IPS DF 4.7 (cell line): ENCODE measurements around the gene DUSP22.

Experiments used
- DNase-seq: peaks from one replicate; pipeline ENCODE4 v3.0.0-alpha.2; 2013; ENCODE audit warnings: low spot score; ENCODE audit errors: extremely low read depth

Gene DUSP22

DNA sequence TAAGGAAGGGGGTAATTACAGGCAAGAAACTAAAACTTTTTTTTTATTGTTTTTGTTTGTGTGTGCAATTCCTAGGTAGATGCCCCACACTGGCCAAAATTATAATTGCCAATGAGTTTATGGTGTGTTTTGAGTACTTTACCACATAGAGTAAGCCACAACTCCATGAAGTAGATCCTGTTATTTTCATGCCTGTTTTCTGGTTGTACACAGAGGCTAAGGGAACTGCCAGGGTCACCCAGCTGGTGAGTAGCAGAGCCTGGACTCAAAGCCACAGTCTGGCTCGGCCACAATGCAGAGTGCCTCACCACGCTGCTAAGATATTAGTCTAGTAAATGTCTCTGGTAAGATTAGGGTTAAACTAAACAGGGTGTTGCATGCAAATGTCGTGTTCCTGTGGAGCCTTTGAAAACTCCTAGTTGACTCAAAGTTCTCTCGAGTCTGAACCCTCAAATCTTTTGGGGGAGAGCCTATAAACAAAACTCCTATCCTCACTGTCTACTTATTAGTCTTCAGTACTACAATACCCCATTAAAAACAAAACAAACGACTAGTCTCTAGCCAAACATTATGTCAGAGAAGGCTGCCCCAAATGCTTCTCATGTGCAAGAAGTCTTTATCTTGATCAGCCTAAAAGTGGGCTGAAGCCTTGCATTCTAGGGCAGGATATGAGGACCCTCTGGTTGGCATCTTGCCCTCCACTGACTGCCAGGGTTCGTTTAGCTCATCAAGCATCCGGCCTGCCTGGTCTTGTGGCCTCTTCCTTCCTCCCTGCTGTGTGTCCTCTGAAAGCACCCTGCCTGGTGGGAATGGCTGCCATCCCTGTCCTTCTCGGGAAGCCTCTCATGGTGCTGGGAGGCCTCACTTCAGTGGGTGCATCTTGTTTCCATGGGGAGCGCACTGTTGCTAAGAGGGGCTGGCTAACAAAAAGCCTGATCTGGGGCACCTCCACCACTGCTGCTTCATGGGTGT, 4.2 kb downstream of the DUSP22 start:
- no peak for DNase-seq

DNA sequence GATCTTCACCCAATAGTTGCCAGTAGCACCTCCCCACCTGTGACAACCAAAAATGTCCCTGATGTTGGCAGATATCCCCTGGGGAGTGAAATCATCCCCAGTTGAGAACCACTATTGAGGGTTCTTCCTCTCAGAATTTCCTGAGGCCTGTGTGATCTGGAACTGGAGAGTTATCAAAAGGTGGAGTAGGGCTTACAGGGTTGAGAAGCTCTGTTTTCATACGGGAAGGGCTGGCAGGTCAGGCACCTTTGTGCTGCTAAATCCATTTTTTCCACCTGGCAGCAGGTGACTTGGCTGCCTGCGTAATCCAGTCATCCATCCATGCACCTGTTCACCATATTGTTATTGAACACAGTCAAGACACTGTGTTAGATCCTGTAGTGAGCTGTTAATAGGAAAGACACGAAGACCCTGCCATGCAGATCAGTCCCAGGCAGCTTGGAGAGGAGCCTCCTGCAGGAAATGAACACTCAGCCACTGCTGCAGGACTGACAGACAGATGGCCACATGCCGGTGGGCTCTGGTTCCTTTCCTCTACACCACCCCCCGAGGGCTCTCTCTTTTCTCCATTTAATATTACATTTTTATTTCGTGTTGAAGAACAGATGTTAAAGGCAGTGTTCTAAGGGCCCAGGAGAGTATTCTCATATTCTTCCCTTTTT, 5.4 kb downstream of the DUSP22 start:
- DNase-seq = no peak

DNA sequence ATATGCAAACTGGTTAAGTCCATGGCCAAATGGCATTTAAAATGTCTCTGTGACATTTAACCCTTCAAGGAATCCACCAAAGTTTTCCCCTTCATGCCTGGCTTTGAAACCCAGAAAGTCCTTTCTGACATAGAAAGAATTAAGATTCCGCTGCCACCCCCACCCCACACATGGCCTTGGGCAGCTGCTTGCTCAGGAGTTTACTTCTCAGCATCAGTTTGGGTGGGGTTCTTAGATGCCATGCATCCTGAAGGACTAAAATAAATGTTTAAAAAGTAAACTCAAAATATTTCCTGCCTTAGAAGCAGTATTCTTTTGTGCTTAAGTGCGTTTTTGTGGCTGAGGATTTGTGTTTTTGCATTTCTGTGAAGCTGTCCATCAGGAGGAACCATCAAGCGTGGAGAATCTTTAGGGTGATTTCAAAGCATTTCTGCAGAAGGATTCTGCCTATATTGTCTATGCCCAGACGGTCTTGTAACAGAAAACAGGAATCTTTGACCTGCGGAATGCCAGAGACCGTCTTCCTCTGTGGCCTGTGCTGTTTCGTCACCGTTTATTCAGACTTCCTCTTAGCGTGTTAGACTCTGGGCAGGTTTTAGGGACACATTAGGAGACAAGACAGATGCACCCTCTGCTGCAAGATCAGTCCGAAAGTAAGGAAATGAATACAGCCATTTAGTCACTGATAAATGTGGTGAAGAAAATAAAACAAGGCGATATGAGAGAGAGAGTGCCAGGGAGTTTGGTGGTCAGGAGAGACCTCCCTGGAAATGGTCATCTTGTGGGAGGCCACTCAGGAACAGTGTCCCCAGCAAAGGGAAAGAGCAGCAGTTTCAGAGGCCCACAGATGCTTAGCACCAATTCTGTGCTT, 6.2 kb downstream of the DUSP22 start:
- DNase-seq = no peak

DNA sequence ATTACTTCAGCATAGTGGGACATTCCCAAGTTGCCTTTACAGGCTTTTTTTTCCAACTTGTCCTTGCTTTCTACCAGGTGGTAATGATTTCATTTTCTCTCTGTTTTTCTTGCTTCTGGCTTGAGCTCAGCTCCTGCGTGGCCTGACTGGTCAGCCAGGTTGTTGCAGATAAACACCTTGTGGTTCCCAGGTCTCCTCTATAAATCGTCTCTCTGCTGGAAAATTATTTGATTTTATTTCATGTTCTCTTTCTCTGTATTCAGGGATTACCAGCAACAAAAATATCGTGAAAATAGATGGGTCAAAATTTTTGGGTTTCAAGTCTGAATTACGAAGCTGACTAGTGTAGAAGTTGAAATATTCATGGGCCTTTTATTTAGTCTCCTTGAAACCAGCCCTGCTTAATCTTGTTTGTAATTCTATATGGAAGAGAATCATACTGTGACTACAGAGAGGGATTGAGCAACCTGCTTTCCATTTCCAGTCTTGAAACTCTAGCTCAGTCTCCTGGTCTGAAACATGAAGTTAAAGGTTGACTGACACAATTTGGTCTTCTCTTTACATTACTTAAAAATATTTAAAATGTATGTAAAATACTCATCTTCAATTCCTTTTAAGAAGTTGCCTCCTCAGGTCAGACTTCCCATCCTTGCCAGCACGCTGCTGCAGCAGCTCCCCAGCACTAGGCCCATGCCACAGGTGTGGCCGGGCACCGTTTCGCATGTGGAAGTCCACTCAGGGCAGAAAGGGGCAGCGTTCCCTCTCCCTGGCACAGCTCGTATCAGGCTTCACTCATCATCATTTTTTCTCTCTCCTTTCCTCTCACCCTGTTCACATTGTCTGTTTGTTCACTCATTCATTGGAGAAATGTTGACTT, 7.1 kb downstream of the DUSP22 start:
- no peak for DNase-seq

DNA sequence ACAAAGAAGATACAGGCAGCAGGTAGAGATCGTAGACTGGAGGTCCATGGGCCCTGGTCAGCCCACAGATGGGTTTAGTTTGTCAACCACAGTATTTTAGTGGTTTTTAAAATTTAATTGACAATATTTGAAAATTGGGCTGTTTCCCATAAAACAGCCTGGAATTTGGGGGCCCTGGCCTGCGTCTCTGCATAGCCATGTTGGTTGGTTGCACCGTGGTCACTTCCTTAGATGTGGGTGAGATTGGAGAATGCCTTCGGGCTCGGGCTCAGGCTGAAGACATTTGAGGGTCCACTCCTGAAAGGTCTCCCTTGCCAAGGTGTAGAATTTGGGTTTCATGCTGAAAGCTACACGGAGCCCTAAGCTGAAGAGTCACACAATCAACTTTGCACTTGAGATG, 7.7 kb downstream of the DUSP22 start:
- DNase-seq = no peak

DNA sequence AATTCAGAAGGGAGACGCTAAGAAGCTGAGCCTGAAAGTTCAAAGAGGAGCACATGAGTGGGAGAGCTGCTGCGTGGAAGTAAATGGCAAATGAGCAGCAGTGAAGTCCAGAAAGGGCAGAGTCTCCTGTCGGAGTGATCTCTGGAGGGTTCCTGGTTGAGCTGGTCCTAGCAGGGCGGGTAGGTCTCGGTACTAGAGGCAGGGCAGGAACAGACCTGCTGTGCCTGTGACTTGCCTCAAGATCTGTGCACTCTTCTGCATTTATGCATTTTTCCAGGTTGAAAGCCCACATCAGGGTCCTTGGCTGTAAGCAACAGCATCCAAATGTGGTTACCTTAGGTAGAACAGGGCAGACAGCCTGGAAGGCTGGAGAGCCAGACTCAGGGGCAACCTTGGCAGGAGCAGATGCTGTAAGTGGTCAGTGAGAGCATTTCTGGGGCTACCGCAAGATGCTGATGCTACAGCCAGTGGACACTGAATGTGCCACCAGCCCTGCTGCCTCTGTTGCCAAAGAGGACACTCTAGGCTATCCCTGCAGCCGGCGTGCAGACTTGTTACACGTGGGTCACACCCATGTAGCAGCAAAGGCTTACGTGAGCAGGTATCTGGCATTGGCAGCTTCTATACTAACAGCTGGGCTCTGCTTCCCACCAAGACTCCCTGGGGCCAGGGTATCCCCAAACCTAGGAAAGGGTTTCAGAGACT, 8.4 kb downstream of the DUSP22 start:
- no peak for DNase-seq

DNA sequence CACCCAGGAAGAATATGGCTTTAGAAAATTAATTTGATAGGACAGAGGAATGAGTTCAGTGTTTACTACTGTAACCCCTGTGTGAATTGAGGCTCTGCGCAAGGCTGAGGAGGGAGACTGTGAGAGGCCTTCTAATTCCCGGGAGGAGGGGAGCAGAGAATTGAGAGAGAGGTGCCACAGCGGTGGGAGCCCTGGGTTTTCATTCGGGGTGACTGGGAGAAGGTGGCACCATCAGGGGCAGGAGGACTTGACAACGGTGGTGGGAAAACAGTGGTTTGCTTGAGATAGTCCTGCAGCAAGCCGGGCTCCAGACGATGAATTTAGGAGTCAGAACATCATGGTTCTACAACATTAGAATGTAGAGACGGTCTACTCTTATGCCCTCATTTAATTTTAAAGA, 9.2 kb downstream of the DUSP22 start:
- no peak for DNase-seq

DNA sequence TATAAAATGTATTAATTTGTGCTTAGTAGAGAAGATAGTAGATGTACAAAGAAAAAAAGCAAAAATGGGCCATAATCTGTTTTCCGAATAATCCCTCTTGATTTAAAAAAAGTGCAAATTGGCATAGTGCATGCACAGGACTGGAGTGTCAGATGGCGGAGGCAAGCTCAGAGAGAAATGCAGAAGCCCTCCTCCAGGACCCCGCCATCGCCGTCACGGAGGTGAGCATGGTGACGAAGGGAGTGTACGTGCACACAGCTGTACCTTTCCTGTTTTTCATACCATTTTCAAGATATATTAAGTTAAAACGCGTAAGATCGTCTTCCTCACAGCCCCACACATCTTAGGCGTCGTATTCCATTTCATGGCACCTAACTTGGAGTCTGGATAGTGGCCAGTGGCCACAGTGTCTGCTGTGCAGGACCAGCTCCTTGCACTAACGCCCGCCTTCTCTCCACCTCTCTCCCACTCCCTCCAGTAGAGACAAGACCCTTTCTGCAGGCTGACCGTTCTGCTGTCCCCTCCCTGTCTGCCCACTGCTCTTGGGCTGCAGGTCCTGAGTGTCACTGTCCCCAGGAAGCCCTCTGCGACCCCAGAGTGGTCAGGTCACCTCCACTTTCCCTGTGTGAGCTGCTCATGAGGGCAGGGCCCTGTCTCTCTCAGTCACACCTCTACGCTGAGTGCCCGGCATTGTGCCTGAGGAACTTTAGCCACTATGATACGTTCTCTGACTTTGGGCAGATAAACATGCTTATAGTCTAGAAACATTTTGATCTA, 9.8 kb downstream of the DUSP22 start:
- DNase-seq = no peak

DNA sequence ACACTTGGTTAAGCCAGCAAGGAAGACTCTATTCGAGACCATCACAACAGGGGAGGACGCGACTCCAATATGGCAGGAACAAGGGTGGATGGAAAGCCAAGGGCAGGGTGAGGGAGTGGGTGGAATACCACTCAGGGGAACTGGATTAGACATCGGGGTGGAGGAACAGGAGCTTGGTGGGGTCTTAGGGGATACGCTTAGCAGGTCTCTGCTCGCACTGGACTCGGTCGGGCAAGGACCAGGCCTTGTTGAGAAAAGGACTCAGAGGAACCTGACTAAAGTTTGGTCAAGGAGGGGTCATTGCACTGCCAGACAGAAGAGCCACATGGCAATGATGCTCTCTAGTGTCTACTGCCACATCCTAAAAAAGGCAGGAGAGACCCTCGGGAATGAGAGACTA, 10.5 kb downstream of the DUSP22 start:
- no peak for DNase-seq

DNA sequence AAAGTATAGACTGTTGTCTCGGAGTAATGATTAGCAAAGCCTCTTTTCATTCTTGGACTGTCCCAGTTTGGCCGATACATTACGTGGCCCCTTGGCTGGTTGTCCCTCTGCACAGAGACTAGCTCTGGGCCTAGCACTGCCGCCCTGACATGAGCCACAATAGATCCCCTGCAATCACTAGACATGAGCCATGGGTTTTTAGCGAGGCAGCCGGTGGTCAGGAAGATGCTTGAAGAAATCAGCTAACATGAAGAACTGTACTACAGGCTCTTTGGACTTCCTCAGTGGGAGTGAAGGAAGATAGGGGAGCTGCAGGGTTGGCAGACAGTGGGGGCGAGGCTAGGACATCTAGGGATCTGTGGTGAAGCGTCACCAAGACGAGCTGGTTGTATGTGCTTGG, 11.0 kb downstream of the DUSP22 start:
- no peak for DNase-seq

DNA sequence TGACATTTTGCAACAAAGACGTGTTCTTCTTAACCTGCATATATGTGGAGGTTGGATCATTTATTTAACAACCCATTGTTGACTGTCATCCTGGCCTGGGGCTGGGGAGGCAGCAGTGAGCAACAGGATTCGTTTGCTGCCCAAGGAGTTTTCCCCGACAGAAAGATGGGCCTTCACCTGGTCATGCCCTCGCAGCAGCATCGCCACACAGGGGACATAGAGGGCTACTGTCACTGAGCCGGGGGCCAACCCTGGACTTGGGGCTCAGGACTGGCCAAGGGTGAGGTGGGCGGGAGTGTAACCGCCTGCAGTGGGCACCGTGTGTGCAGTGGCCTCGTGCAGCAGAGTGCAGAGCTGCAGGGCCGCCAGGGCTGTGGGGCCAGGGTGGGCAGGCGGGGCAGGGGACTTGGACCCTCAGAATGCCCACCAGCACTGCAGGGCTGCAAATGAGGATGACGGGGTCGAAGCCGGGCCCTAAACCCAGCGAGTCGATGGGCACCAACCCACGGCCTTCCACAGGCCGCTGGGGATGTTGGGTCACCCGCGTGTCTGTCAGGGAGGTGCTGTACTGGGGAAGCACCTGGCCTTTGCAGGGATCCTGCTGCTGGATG, 11.8 kb downstream of the DUSP22 start:
- no peak for DNase-seq

DNA sequence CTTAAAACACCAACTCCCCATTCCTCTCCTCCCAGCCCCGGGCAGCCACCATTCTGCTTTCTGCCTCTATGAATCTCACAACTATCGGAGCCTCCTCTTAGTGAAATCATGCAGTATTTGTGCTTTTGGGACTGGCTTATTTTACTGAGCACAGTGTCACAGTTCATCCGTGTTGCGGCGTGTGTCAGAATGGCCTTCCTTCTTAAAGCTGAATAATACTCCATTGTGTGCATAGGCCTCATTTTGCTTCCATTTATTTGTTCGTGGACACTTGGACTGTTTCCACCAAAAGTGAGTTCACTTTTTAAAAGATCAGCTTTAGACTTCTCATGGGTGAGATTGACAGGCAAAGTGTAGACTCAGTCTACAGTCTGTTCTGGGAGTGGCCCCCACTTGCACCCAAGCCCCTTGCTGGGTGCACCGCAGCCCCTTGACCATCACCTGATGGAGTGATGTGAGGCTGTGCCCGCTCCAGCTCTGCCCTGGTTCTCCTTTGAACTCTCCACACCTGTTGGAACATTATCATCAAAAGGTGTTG, 12.6 kb downstream of the DUSP22 start:
- no peak for DNase-seq

DNA sequence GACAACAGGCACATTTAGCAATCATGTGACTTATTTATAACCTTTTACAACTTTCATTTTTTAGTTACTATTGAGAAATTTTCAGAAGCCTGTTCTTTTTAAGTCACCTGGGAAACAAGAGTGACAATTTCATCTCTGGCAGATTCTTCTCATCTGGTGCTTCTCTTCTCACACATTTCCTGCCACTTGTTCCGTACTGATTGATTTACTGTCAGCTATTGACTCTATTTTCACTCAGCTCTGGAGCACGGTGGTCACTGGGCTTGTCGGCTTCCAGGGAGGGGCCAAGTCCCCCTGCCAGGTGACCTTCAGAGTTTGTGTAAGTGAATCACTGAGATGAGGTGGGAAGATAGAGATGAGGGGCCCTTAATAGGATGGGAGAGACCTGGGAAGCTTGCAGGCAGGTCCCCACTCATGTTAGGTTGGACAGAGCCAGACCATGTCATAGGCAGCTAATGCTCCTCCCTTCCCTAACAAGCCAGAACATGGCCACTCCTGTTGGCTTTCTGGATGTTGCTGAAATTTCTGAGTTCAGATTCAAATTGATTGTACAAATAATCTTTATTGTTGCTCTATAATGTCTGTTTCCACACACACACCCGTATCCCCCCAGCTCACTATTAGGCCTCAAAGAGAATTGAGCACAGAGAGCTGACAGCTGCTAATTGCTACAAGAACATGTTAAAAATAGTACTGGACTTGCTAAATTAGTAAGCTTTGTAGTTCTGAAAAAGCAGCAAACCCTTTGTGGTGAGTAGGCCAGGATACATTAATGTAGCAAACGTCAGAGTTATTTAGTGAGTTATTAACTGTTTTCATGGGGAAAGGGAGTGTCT, 13.3 kb downstream of the DUSP22 start:
- no peak for DNase-seq

DNA sequence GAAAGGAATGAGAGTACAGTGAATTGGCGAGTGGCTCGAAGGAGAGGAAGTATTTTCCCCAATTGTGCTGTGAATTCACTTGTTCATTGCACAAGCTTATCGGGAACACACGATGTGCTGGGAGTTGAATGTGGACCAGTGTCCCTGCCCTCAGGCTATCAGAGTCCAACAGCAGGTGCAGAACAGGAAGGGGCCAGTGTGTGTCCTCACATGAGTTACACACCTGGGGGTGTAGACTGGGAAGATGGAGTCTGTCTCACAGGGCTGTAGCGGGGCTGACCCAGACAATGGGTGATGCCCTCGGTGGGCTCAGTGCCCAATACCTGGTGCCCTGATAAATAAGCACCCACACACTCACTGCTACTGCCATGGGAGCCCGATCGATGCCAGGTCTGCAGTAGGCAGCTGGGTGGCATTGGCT, 14.4 kb downstream of the DUSP22 start:
- DNase-seq = no peak

DNA sequence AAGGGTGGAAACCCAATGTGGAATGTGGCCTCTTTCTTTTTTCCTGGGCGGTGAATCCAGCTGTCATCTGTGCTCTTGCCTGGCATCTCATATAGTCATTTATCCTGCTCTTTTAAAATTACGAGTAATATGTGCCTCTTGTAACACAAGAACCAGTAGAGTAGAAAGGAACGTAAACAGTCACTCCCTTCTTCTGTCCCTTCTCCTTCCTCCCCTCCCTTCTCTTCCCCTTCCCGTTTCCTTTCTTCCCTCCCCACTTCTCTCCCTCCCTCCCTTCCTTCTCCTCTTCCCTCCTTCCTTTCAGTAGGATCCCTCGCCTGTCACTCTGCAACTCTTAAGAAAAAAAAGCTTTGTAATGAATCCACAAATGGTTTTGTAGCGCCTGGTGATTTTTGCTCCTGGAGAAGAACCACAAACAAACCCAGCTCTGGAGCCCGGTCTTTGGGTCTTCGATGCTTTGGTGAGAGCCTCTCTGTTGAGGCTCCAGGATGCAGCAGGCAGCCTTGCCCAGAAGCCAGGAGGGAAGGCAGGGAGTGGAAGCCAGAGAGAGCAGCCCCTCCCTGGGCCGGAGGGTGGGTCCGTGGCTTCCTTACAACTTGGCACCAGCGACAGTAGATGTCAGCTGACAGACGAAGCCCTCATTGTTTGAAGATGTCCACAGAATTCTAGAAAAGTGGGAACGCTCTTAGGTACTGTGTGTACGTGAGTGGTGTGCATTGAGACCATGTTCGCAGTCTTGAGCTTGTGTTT, 15.0 kb downstream of the DUSP22 start:
- DNase-seq = no peak

DNA sequence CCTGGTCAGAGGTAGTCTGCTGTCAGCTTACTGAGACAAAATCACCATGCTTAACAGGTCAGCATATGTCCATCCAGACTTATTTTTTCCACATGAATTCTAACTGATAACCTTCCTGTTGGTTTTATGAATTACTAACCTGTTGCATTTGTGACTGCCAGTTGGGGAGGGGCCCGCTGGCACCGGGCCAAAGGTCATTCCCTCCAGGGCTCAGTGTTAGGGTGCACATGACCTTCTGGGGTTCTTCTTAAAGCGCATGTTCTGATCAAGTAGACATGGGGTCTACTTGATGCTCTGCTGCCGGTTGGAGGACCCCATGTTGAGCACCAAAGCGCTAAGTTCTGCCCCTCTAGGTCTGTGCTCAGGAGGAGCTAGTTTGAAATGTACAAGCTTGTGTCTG, 15.6 kb downstream of the DUSP22 start:
- DNase-seq = no peak

DNA sequence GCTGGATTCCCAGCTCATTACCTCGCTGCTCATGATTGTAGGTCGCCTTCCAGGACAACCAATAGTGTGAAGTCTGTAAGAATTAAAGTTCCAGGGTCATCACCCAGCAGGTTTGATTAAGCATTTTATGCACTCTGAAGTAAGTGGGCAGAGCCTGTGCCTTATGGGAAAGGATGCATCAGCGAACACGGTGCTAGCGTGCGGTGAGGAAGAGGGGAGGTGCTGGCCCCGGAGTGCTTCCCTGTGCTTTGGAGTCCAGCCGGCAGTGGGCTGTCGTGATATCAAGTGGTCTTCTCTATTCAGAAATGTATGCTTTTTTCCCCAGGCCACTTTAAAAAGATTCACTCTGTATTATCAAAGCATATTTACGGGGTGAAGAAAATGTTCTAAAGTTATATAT, 16.0 kb downstream of the DUSP22 start:
- DNase-seq = no peak
